Fibroblast of skin of right quadriceps (primary cell): Measurements from ENCODE around the gene PRPSAP2.
"Not testable (repeated sequence)": the region's sequence is repeated elsewhere in the genome, so short reads cannot be mapped to it uniquely, and the experiment has no call there.

Experiments used
- DNase-seq: peaks from one replicate; pipeline ENCODE4 v3.0.0-alpha.2; 2013

PRPSAP2 gene

GRCh38 chr17:18947866-18948265 is 89.9 kb downstream of the PRPSAP2 start:
- DNase-seq = no peak

DNA sequence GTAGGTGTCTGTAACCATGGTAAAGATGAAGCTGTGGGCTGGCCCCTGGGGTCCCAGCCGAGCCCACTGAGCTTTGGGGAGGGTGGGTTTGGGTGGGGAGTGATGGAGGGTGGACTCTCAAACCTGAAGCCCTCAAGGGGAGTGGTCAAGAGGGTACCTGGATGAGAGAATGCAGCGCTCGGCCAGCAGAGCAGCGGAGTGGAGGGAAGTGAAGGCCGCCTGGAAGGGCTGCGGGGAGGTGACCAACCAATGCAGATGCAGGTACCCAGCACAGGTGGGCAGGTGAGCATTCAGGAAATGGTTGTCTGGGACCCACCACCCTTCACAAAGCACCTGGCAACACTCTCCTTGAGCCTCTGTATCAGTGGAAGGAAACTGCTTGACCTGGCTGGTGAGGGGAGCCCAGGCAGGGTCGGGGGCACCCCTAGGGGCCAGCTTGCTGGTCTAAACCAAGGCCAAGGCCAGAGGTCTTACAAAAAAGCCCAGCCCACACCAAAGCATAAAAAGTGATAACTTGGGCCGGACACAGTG is 90.6 kb downstream of the PRPSAP2 start:
- DNase-seq = no peak

GRCh38 chr17:18949566-18949965 is 91.6 kb downstream of the PRPSAP2 start:
- DNase-seq = no peak

- DNase-seq = no peak
These were observed 92.4 kb downstream of the PRPSAP2 start for GRCh38 chr17:18950346-18950745.

DNA sequence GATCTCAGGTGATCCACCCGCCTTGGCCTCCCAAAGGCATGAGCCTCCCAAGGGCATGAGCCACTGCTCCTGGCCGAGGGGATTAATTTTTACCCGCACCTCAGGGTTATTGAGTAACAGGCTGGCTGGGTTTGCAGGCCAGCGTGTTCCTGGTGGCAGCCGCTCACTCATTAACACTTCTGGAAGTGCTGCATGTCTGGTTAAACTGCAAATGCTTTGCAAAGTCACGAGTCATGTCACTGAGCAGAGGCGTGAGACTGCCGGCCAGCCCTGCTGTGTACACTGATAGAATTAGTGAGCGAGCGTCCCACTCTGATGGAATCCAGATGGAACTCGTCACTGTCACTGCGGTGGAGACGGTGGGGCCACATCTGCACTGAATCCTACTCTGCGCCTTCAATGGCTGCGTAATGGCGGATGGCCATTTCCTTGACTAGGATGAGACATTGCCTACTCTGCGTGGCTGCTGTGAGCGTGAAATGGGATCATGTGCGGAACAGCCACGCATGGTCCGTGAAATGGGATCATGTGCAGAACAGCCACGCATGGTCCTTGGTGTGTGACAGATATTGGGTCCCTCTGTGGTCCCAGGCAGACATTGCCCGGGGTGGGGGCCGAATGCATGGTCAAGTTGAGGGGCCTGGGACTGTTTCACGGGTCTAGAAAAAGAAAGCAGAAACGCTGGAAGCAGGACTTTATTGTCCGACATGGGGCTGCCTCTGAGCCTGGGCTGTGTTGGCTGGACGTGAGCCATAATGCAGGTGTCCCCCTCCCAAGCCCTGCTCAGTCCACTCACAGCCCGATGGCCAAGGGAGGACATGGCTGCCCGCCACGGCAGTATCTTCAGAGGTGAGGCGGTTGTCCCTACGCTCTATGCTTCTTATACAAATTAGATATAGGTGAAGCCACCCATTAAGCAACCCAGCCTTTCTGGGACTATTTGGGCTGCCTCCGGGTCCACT is 93.3 kb downstream of the PRPSAP2 start:
- no peak for DNase-seq

DNA sequence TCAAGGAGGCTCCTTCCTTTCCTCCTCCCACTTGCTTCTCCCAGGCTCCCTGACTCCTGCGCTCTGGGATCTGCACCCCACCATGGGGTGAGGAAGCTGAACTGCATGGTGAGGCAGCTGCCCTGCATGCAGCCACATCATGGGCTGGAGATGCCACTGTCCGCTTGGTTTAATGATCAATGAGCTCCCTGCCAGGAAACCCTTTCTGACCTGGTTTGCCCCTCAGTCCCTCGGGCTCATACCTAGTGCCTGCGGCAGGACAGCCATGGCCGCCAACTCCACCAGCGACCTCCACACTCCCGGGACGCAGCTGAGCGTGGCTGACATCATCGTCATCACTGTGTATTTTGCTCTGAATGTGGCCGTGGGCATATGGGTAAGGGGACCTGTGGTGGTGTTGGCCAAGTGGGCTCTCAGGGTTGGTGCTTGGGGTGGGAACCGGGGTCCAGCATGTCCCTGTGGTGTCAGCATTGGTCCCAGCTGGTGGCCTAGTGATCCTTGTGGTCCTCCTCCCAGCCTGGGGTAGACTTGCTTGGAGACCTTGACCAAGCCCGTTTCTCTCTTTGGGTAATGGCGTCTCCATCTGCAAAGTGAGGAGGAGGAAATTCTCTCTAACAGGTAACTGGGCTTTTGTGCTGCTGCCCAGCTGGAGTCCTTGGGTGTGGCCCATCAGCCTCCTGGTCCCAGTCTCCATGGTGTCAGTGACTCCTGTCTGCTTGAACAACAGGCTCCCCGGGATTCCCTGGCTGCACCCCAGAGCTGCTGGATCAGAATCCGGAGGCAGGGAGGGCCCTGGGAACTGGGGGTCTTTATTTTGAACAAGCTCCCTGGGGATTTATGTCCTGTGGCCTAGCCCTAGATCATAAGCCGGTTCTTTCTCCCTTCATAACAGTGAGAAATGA is 94.3 kb downstream of the PRPSAP2 start, which contains the start of gene SLC5A10:
Gene SLC5A10, plus strand, starts transcription at position 225 of the 902 bp plus-strand sequence. Its CDS starts 41 bp downstream, at position 266.
- DNase-seq = no peak

DNA sequence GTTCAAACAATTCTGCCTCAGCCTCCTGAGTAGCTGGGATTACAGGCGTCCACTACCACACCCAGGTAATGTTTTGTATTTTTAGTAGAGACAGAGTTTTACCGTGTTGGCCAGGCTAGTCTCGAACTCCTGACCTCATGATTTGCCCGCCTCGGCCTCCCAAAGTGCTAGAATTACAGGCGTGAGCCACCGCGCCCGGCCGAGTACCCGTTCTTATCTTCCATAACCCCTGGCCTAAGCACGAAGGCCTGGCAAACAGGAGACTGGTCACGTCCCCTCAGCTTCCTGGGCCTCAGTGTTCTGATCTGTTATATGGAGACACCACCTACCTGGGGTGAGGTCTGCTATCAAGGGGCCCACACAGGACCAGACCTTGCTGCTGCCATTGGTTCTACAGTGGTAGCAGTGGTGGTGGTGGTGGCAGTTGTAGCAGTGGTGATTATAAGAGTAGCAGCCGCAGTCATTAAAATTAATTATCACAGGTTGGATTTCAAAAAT is 95.3 kb downstream of the PRPSAP2 start:
- no peak for DNase-seq

DNA sequence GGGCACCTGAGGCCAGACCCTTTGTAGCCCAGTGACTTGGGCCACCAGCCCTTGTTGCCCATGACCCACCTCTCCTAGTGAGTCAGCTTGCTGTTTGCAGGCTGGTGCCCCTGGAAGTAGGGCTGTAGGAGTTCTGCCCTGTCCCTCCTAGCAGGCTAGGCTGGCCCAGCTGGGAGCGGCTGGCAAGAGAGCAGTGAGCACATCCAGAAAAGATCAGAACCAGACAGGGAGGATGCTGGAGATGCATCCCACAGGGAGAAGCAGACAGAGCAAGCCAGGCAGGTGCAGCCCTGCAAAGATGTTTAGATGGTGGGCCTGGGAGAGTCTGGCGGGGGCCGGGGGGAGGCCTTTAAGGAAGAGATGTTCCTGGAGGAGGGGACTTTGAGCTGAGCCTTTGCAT is 96.4 kb downstream of the PRPSAP2 start:
- DNase-seq = no peak

- no peak for DNase-seq
These were observed 97.1 kb downstream of the PRPSAP2 start for GRCh38 chr17:18955009-18955408.

GRCh38 chr17:18956021-18956420 is 98.1 kb downstream of the PRPSAP2 start:
- DNase-seq = not testable (repeated sequence)

GRCh38 chr17:18956581-18956980 is 98.7 kb downstream of the PRPSAP2 start:
- no peak for DNase-seq

DNA sequence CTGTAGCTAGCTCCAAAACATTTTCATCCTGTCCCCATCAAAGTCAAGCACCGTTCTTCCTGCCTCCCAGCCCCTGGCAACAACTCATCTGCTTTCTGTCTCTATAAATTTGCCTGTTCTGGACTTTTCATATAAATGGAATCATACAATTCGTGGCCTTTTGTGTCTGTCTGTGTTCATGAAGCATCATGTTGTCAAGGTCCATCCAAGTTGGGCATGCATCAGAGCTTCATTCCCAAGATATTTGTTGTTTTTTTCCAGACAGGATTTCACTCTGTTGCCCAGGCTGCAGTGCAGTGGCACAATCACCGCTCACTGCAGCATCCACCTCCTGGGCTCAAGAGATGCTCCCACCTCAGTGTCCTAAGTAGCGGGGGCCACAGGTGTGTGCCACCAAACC is 99.9 kb downstream of the PRPSAP2 start:
- no peak for DNase-seq

DNA sequence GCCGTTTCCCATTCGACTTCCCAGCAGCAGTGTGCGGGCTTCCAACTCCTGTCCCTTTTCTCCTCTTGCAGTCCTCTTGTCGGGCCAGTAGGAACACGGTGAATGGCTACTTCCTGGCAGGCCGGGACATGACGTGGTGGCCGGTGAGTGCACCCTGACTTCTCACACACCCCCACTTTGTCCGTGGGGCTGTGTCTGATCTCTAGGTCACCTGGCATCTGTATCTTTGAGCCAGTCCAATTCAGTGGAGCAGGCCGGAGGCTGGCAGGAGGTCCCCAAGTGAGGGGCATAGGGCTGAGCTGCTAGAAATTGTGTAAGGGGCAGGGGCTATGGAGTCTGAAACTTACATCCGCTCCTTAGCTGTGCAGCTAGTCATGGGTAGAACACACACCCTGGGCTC is 100.7 kb downstream of the PRPSAP2 start:
- no peak for DNase-seq

DNA sequence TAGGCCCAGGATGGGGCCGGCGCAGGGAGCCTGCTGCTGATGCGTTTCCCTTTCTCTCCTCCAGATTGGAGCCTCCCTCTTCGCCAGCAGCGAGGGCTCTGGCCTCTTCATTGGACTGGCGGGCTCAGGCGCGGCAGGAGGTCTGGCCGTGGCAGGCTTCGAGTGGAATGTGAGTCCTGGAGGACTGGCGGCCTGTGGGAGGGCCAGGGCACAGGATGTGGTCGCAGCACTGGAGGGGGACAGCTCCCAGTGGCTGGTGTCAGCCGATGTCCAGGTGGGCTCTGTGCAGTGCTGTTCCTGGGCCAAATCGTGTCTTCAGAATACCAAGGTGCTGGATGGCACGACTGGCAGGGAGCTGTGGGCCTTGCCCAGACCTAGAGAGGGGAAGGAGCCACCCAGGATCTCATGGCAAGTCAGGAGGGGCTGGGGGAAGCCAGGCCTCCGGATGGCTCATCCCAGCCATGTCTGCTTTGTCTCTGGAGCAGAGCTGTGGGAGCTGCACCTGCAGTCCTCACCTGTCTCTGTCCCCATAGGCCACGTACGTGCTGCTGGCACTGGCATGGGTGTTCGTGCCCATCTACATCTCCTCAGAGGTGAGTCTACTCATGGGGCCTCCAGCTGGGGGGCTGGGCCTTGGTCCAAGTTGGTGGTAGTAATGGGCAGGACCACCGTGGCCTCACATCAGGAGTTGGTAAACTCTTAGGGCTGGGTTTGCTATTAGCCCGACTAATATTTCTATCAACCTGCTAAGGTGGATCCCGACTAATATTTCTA is 101.3 kb downstream of the PRPSAP2 start:
- DNase-seq = no peak

DNA sequence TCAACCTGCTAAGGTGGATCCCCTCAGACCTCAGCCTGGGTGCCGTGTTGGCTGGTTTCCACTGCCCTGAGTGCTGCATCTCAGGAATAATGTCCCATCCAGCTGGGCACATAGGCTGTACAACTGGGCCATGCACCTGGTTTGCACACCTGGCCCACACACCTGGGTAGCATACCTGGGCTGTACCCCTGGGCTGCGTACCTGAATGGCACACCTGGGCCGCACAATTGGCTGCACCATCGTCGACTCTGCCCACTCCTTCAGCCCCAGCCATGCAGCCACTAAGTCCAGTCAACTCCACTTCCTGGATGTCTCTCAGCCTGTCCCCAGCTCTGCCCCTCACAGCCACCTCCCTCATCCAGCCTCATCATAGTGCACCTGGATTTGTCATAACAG is 101.9 kb downstream of the PRPSAP2 start:
- no peak for DNase-seq

GRCh38 chr17:18960241-18960665 is 102.3 kb downstream of the PRPSAP2 start:
- no peak for DNase-seq

DNA sequence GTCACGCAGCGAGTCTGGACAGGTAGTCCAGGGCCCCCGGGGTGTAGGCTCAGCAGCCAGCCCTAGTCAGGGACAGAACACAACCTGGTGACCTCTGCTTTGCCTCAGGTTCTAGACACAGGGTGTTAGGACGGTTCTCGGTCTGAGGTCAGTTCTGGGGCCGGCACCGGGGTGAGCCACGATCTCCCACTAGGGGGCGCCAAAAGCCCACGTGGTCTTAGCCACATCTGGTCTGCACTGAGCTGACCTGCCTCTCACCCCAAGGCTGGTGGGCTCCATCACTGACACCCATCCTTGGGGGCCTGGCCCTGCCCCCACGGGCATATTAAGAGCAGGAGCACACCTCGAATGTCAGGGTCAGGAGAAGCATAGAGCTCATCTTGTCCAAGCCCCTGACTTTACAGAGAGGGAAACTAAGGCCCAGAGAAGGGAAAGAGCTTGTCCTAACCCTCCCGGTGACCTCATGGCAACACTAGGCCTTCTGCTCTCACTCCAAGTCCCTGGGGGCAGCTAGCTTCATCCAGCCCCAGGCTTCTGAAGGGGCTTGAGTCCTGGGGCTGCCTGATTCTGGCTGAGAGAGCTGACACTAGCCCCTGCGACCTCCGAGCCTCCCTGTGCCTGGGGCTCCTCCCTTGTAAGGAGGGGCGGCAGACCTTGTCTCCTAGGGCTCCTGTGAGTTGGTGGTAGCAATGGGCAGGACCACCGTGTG is 103.0 kb downstream of the PRPSAP2 start:
- peak; percentile 57 for DNase-seq

- peak; percentile 28 for DNase-seq
These were observed 103.9 kb downstream of the PRPSAP2 start for GRCh38 chr17:18961634-18962493.

DNA sequence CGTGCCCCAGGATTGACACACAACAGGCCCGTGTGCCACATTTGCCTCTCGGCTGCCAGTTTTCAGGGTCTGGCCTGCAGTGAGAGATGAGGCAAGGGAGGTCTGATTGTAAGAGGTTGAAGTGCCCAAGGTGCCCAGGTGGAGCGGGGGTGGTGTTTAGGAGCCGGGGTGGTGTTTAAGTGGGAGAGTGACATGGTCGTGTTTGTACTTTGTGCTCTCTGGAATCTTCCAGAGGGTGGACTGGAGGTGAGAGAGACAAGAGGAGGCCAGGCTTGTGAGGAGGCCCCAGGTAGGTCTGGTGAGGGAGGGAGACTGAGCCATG is 104.5 kb downstream of the PRPSAP2 start:
- DNase-seq = no peak

- DNase-seq = peak; percentile 13
These were observed 105.4 kb downstream of the PRPSAP2 start for GRCh38 chr17:18963126-18964017.
